A172 (cell line): Measurements from ENCODE around the gene STK38. TPM values are rescaled to one million over a fixed set of nuclear protein-coding genes. Genes with fewer than 3 reads are reported as not detected.
"Not testable (repeated sequence)": the region's sequence is repeated elsewhere in the genome, so short reads cannot be mapped to it uniquely, and the experiment has no call there.

ENCODE experiments used
- DNase-seq: peaks from one replicate; pipeline ENCODE4 v3.0.0-alpha.2; 2015; ENCODE audit warnings: low spot score
- total RNA-seq: library from RNA; depleted of rRNA; stranded (reverse); fragments of >200 nt; shearing (Covaris generic); gene quantifications from 2 replicates; pipeline ENCODE4 v1.2.3, GENCODE V29; 2014; rRNA removed

The STK38 gene
- total RNA-seq, 1 experiment from 2014 or later: 25.3 TPM

- no peak for DNase-seq
These were observed 59.6 kb downstream of the STK38 start for GRCh38 chr6:36487698-36488097.

- DNase-seq: no peak
These were observed 62.5 kb downstream of the STK38 start for GRCh38 chr6:36484736-36485135.

GRCh38 chr6:36483326-36483725, 64.0 kb downstream of the STK38 start:
- not testable (repeated sequence) for DNase-seq

- DNase-seq: no peak
These were observed 68.0 kb downstream of the STK38 start for GRCh38 chr6:36479256-36479655.

- no peak for DNase-seq
These were observed 69.2 kb downstream of the STK38 start for GRCh38 chr6:36478051-36478526.

GRCh38 chr6:36469946-36470345, 77.3 kb downstream of the STK38 start:
- DNase-seq: no peak

GRCh38 chr6:36469148-36469661, 78.1 kb downstream of the STK38 start:
- DNase-seq: no peak

GRCh38 chr6:36467625-36468024, 79.7 kb downstream of the STK38 start:
- no peak for DNase-seq

- no peak for DNase-seq
These were observed 83.0 kb downstream of the STK38 start for GRCh38 chr6:36464233-36464632.

- DNase-seq: no peak
These were observed 83.6 kb downstream of the STK38 start for GRCh38 chr6:36463676-36464075.

- DNase-seq: no peak
These were observed 85.6 kb downstream of the STK38 start for GRCh38 chr6:36461646-36462045.

GRCh38 chr6:36460916-36461315, 86.4 kb downstream of the STK38 start:
- DNase-seq: no peak

GRCh38 chr6:36459501-36459900, 87.8 kb downstream of the STK38 start:
- DNase-seq: no peak

GRCh38 chr6:36455486-36456027, 91.7 kb downstream of the STK38 start:
- no peak for DNase-seq

GRCh38 chr6:36452897-36453296, 94.4 kb downstream of the STK38 start:
- not testable (repeated sequence) for DNase-seq

GRCh38 chr6:36449173-36449572, 98.1 kb downstream of the STK38 start:
- not testable (repeated sequence) for DNase-seq

- DNase-seq: no peak
These were observed 101.7 kb downstream of the STK38 start for GRCh38 chr6:36445621-36446020.

- DNase-seq: no peak
These were observed 102.8 kb downstream of the STK38 start for GRCh38 chr6:36444470-36444869.

Other genes with a start within 250 kb of the STK38 start
- not detected in 2 replicates for gene BNIP5, start 210.6 kb downstream of the STK38 start, total RNA-seq
- gene ETV7, start 159.8 kb downstream of the STK38 start, total RNA-seq: 0.24 TPM in 1 of 2 replicates, not detected in the other
- gene PXT1, start 104.6 kb downstream of the STK38 start, total RNA-seq: not detected in 2 replicates
- gene KCTD20, start 104.5 kb downstream of the STK38 start, total RNA-seq: 93.6 and 99.3 TPM in 2 replicates
- 238 and 255 TPM in 2 replicates for gene SRSF3, start 46.9 kb upstream of the STK38 start, total RNA-seq
- 207 TPM in 2 replicates for gene CDKN1A, start 131.2 kb upstream of the STK38 start, total RNA-seq
- not detected in 2 replicates for gene RAB44, start 150.3 kb upstream of the STK38 start, total RNA-seq